A549 (cell line): ENCODE data around the gene FIGN. TPM values are rescaled to one million over a fixed set of nuclear protein-coding genes. Genes with fewer than 3 reads are reported as not detected.

Experiments used
- ATAC-seq, 2 experiments: fragments of 200-7000 bp in 1 of 2; fragments of >200 bp in 1 of 2; cut with Nextera tagmentation in 1 of 2; cut with Tn5 transposase in 1 of 2; 3 replicates each; pipeline versions ENCODE4 v1.8.0 to v1.9.1; 2018 to 2020; ENCODE audit warnings: mild to moderate bottlenecking in 1 of 2, moderate library complexity in 1 of 2
- CTCF ChIA-PET: fragments of 300-600 bp; sonication (Branson Sonifier 250); formaldehyde crosslinking; extraction: SDS; loops from one replicate; lab custom pipeline; 2021; ENCODE audit warnings: antibody characterized with exemption, inconsistent platforms; lab: Yijun Ruan, JAX
- POLR2A ChIA-PET: fragments of 350-600 bp; formaldehyde crosslinking; extraction: SDS; loops from one replicate; lab custom pipeline; 2021; ENCODE audit warnings: antibody characterized with exemption, inconsistent platforms; lab: Yijun Ruan, JAX
- DNase-seq, 2 experiments: peaks; one replicate each; pipeline versions ENCODE4 v3.0.0 to v3.0.0-alpha.2; 2011 to 2016; ENCODE audit warnings: low read depth in 1 of 2, low spot score in 1 of 2
- FAIRE-seq: peaks from 2 replicates; lab custom pipeline; 2011; peaks lifted over from hg19 to GRCh38; lab: Jason Lieb, UNC
- H3K27ac ChIP-seq, 2 experiments: fragments of >200 bp; sonication (Bioruptor Twin); formaldehyde crosslinking; 3 replicates each; pipeline ENCODE4 v1.5.1; 2016 to 2017
- H3K4me1 ChIP-seq: fragments of >200 bp; sonication (Bioruptor Twin); formaldehyde crosslinking; 3 replicates; pipeline ENCODE4 v1.6.1; 2016
- H3K4me2 ChIP-seq: fragments of >200 bp; sonication (Bioruptor Twin); formaldehyde crosslinking; 3 replicates; pipeline ENCODE4 v1.6.1; 2016
- H3K4me3 ChIP-seq: fragments of >200 bp; sonication (Bioruptor Twin); formaldehyde crosslinking; 3 replicates; pipeline ENCODE4 v1.5.1; 2016
- H3K9me3 ChIP-seq: fragments of >200 bp; sonication (Bioruptor Twin); formaldehyde crosslinking; 3 replicates; pipeline ENCODE4 v1.6.1; 2016
- CBX8 ChIP-seq: fragments of 200-600 bp; sonication (generic); IDR thresholded peaks from 2 replicates; pipeline ENCODE4 v1.6.1; 2016
- EHF ChIP-seq: fragments of 250-450 bp; sonication (Bioruptor Pico); IDR thresholded peaks from 2 replicates; pipeline ENCODE4 v1.5.0; 2020; ENCODE audit warnings: mild to moderate bottlenecking
- EHMT2 ChIP-seq: fragments of 200-600 bp; sonication (generic); IDR thresholded peaks from 2 replicates; pipeline ENCODE4 v1.6.1; 2016; ENCODE audit warnings: antibody characterized with exemption, low read depth, mild to moderate bottlenecking, moderate library complexity
- EP300 ChIP-seq, 2 experiments: fragments of >200 bp; sonication (Bioruptor Twin); formaldehyde crosslinking; IDR thresholded peaks; 2 replicates in 1 of 2; 3 replicates in 1 of 2; pipeline ENCODE4 v1.6.1; 2016 to 2017
- ESRRA ChIP-seq: fragments of 150-350 bp; IDR thresholded peaks from 2 replicates; pipeline ENCODE4 v1.6.1; 2014; ENCODE audit warnings: mild to moderate bottlenecking, low read length, borderline replicate concordance
- FOSL2 ChIP-seq, 2 experiments: fragments of 450-650 bp in 1 of 2; fragments of >200 bp in 1 of 2; sonication (Bioruptor Twin) in 1 of 2; formaldehyde crosslinking; IDR thresholded peaks; 2 replicates each; pipeline versions ENCODE4 v1.5.0 to v1.6.1; 2016 to 2020; ENCODE audit warnings: mild to moderate bottlenecking in 1 of 2, moderate library complexity in 1 of 2
- HDAC2 ChIP-seq: fragments of 200-600 bp; sonication (generic); IDR thresholded peaks from 2 replicates; pipeline ENCODE4 v1.6.1; 2016
- HEYL ChIP-seq: fragments of 250-450 bp; sonication (Bioruptor Pico); IDR thresholded peaks from 2 replicates; pipeline ENCODE4 v1.8.0; 2021; ENCODE audit warnings: mild to moderate bottlenecking, moderate library complexity
- HOXA7 ChIP-seq: fragments of 250-450 bp; sonication (Bioruptor Pico); IDR thresholded peaks from 2 replicates; pipeline ENCODE4 v1.5.0; 2020; ENCODE audit warnings: mild to moderate bottlenecking, moderate library complexity
- HOXB5 ChIP-seq: fragments of 250-450 bp; sonication (Bioruptor Pico); IDR thresholded peaks from 2 replicates; pipeline ENCODE4 v1.5.0; 2020; ENCODE audit warnings: mild to moderate bottlenecking, moderate library complexity
- JUN ChIP-seq, 2 experiments: fragments of >200 bp; sonication (Bioruptor Twin); formaldehyde crosslinking; IDR thresholded peaks; 2 replicates in 1 of 2; 3 replicates in 1 of 2; pipeline ENCODE4 v1.6.1; 2016 to 2017
- MAFK ChIP-seq: fragments of 450-650 bp; IDR thresholded peaks from 2 replicates; pipeline ENCODE4 v1.6.1; 2014; ENCODE audit not compliant: partially characterized antibody
- MYC ChIP-seq: IDR thresholded peaks from 2 replicates; pipeline ENCODE4 v1.6.1; 2012; ENCODE audit warnings: mild to moderate bottlenecking, inconsistent platforms, low read length, improper control_type of control experiment, borderline replicate concordance
- NFE2L2 ChIP-seq: fragments of 150-350 bp; conservative IDR thresholded peaks from 2 replicates; pipeline ENCODE4 v1.6.1; 2014; ENCODE audit warnings: low read length
- NR3C1 ChIP-seq: fragments of >200 bp; sonication (Bioruptor Twin); formaldehyde crosslinking; IDR thresholded peaks from 3 replicates; pipeline ENCODE4 v1.6.1; 2017
- PBX3 ChIP-seq: IDR thresholded peaks from 2 replicates; pipeline ENCODE4 v1.6.1; 2012
- PHF8 ChIP-seq: fragments of 200-600 bp; sonication (generic); IDR thresholded peaks from 2 replicates; pipeline ENCODE4 v1.6.1; 2016; ENCODE audit warnings: low read depth, mild to moderate bottlenecking, antibody characterized with exemption, moderate library complexity, borderline replicate concordance
- POLR2A ChIP-seq: IDR thresholded peaks from 2 replicates; pipeline ENCODE4 v1.6.1; 2012; ENCODE audit warnings: mild to moderate bottlenecking, low read length
- POLR2AphosphoS2 ChIP-seq: conservative IDR thresholded peaks from 2 replicates; pipeline ENCODE4 v1.6.1; 2012; ENCODE audit warnings: low read length, improper control_type of control experiment, inconsistent platforms
- RFX5 ChIP-seq: fragments of 450-650 bp; IDR thresholded peaks from 2 replicates; pipeline ENCODE4 v1.7.1; 2014; ENCODE audit warnings: antibody characterized with exemption, mild to moderate bottlenecking, moderate library complexity
- RNF2 ChIP-seq: fragments of 200-600 bp; sonication (generic); IDR thresholded peaks from 2 replicates; pipeline ENCODE4 v1.6.1; 2016; ENCODE audit warnings: low read depth, mild to moderate bottlenecking, antibody characterized with exemption, moderate library complexity, borderline replicate concordance
- SMC3 ChIP-seq: fragments of >200 bp; sonication (Bioruptor Twin); formaldehyde crosslinking; IDR thresholded peaks from 3 replicates; pipeline ENCODE4 v1.6.1; 2018; ENCODE audit warnings: inconsistent platforms
- ZFP36 ChIP-seq: fragments of 450-650 bp; IDR thresholded peaks from 2 replicates; pipeline ENCODE4 v1.6.1; 2014; ENCODE audit warnings: borderline replicate concordance; ENCODE audit not compliant: partially characterized antibody
- ZSCAN20 ChIP-seq: fragments of 250-450 bp; sonication (Bioruptor Pico); IDR thresholded peaks from 2 replicates; pipeline ENCODE4 v1.8.0; 2022; ENCODE audit warnings: mild to moderate bottlenecking, moderate library complexity
- WGBS: methylation state at CpG from one replicate; pipeline ENCODE4 v1.1.6; 2017; ENCODE audit errors: missing lambda C conversion rate; 5-methylcytosine and 5-hydroxymethylcytosine counted together
- polyA plus RNA-seq, 4 experiments: library from polyadenylated mRNA; depleted of rRNA in 3 of 4; stranded (reverse); fragments of >200 nt; fragmentation: RNase III in 1 of 4; extraction: RNeasy Plus Mini Kit Qiagen cat#74134 plus additional on column Dnase treatment in 1 of 4; gene quantifications; 2 replicates in 3 of 4; 3 replicates in 1 of 4; pipeline ENCODE4 v1.2.3, GENCODE V29; 2011 to 2017
- TF ChIP-seq, protein P1 (sequence below): fragments of >200 bp; sonication (Bioruptor Twin); formaldehyde crosslinking; IDR thresholded peaks from 2 replicates; pipeline ENCODE4 v1.6.1; 2016
- TF ChIP-seq, protein P2 (sequence below): fragments of >200 bp; sonication (Bioruptor Twin); formaldehyde crosslinking; IDR thresholded peaks from 3 replicates; pipeline ENCODE4 v1.5.1; 2016

The FIGN gene
- polyA plus RNA-seq, 2 of the 4 experiments (the other 2 are of a cell fraction), result 1.9 to 3.8 TPM

DNA sequence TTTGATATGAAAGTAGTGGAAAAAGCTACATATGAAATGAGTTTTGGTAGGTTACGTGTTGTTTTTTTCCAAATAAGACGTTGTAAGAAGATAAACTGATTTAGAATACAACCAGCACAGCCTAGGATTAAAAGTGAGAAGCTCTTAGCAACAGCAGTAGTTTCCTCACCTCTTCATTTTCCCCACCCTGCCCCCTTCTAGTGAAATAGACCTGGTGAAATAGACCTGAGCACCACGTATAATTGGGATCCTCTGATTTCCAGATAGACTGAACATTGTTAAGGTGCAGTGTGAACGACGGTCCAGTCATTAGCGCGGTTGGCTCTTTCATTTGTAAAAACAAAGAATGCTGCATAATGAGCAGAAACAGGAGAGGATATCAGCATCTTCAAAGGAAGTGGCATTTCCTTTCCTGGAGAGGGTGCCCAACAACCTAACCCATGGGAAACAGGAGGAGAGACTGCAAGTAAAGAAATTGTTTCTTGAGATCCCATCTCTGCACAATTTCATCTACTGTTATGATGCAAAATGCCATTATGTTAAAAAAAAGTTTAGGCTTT is 114.3 kb downstream of the FIGN start:
- ATAC-seq, result no peak
- H3K9me3 ChIP-seq, result no peaks in the 10 kb centered on the region
- no peak for TF ChIP-seq EP300 (IDR thresholded peaks at IDR 0.05)
- TF ChIP-seq, all 56 proteins: peak for 0
- ChIA-PET POLR2A (no interaction called here), CTCF (no interaction called here)
- Histone ChIP-seq H3K4me3 (no peak overlapping the region), H3K27ac (no peak overlapping the region), H3K4me2 (no peak overlapping the region), H3K4me1 (peaks cover 8% of the 10 kb centered on the region; the same call in 1 of the 3 replicates)
- WGBS, result 93% methylated on average over 7 of the region's 7 CpGs
- no peak for DNase-seq
- no peak for FAIRE-seq

DNA sequence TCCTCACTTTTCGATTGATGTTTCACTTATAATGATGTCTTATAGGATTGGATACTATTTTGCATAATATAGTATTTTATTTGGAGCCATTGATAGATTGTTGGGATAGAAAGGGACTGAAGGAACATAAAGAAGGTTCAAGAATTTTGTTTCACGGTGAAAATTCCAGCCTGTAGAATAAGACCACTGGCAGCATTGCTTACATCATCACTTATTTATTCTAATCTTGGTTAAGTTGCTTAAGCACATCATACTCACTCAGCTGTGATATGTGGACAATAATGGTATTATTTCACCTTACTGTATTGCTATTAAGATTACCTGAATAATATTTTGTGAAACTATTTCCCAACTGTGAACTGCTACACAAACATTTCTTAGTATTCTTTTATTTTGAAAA is 118.3 kb downstream of the FIGN start:
- Histone ChIP-seq H3K4me3 (no peak overlapping the region), H3K4me1 (no peaks in the 10 kb centered on the region), H3K9me3 (no peaks in the 10 kb centered on the region), H3K27ac (no peak overlapping the region), H3K4me2 (no peak overlapping the region)
- DNase-seq, result no peak
- no peak for ATAC-seq
- CTCF ChIA-PET, result no interaction called here
- POLR2A ChIA-PET, result no interaction called here
- peak; percentile 46 for TF ChIP-seq MAFK
- TF ChIP-seq EHMT2, result no peak
- TF ChIP-seq POLR2AphosphoS2, result no peak
- 92% methylated on average over 2 of the region's 2 CpGs for WGBS
- no peak for FAIRE-seq

DNA sequence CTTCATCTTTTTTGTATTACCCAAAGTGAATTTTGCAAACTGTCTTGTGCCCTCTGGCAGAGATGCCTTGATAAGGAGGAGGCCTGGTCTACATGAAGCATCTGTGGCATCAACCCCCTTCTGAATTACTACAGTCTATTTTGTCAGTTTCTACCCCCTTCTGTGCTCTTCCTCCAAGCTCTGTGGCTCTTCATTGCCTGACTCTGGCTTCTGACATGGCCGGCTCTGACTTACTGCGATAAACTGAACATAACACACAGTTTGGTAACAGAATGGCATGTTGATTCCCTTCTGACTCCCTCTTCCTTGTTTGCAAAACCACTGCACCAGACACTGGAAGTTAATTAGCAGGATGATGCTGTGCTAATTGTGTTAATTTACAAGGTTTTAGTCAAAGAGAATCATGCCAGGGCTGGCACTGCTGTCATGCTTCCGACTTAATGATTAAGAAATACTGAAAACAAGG is 122.5 kb downstream of the FIGN start:
- Histone ChIP-seq H3K9me3 (no peaks in the 10 kb centered on the region), H3K27ac (no peak overlapping the region), H3K4me3 (no peak overlapping the region), H3K4me2 (no peak overlapping the region), H3K4me1 (no peaks in the 10 kb centered on the region)
- POLR2A ChIA-PET, result no interaction called here
- TF ChIP-seq, protein P1, sequence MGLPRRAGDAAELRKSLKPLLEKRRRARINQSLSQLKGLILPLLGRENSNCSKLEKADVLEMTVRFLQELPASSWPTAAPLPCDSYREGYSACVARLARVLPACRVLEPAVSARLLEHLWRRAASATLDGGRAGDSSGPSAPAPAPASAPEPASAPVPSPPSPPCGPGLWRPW, result no peak
- TF ChIP-seq CBX8, result no peak
- TF ChIP-seq NR3C1, result no peak
- TF ChIP-seq NFE2L2, result no peak
- TF ChIP-seq PHF8, result no peak
- no peak for TF ChIP-seq HOXB5 (CRISPR knock-in tag)
- TF ChIP-seq PBX3, result no peak
- no peak for TF ChIP-seq HEYL (CRISPR knock-in tag)
- WGBS, result 94% methylated on average over 3 of the region's 3 CpGs
- no peak for FAIRE-seq
- no peak for DNase-seq
- CTCF ChIA-PET, result no interaction called here
- ATAC-seq, result no peak

DNA sequence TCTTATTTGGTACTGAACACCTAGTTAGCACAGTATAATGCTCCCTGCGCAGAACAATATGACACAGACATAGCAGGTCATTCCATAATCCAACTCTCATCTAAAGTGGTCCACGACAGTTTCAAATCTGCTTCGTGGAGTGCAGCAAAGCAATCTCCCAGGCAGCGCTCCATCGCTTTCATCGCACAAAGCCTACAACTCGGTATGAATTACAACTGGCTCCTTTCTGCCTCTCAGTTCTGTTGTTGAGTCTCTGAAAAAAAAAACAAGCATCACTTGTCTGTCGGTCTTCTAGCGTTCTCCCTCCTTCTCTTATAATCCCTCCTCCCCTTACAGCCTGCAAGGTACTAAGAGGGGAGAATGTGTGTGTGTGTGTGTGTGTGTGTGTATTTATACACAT is 123.5 kb downstream of the FIGN start:
- no peak for ATAC-seq
- Histone ChIP-seq H3K27ac (no peak overlapping the region), H3K4me1 (no peaks in the 10 kb centered on the region), H3K4me2 (no peak overlapping the region), H3K4me3 (no peak overlapping the region), H3K9me3 (no peaks in the 10 kb centered on the region)
- FAIRE-seq, result no peak
- ChIA-PET CTCF (no interaction called here), POLR2A (no interaction called here)
- 95% methylated on average over 9 of the region's 9 CpGs for WGBS
- DNase-seq, result no peak
- TF ChIP-seq RNF2, result no peak
- TF ChIP-seq EP300 (IDR thresholded peaks at IDR 0.05), result no peak
- no peak for TF ChIP-seq FOSL2 (IDR thresholded peaks at IDR 0.05)
- TF ChIP-seq FOSL2 (CRISPR knock-in tag; IDR thresholded peaks at IDR 0.05), result no peak
- TF ChIP-seq, protein P2, sequence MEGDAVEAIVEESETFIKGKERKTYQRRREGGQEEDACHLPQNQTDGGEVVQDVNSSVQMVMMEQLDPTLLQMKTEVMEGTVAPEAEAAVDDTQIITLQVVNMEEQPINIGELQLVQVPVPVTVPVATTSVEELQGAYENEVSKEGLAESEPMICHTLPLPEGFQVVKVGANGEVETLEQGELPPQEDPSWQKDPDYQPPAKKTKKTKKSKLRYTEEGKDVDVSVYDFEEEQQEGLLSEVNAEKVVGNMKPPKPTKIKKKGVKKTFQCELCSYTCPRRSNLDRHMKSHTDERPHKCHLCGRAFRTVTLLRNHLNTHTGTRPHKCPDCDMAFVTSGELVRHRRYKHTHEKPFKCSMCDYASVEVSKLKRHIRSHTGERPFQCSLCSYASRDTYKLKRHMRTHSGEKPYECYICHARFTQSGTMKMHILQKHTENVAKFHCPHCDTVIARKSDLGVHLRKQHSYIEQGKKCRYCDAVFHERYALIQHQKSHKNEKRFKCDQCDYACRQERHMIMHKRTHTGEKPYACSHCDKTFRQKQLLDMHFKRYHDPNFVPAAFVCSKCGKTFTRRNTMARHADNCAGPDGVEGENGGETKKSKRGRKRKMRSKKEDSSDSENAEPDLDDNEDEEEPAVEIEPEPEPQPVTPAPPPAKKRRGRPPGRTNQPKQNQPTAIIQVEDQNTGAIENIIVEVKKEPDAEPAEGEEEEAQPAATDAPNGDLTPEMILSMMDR, result no peak
- no peak for TF ChIP-seq HDAC2
- no peak for TF ChIP-seq ESRRA
- no peak for TF ChIP-seq MYC
- TF ChIP-seq EHF (CRISPR knock-in tag), result no peak
- TF ChIP-seq HOXA7, result no peak
- TF ChIP-seq JUN (IDR thresholded peaks at IDR 0.05), result no peak
- no peak for TF ChIP-seq POLR2A
- TF ChIP-seq ZFP36, result no peak
- no peak for TF ChIP-seq RFX5
- TF ChIP-seq SMC3, result no peak
- no peak for TF ChIP-seq PHF8
- TF ChIP-seq ZSCAN20 (CRISPR knock-in tag), result no peak
- TF ChIP-seq HEYL (CRISPR knock-in tag), result no peak
